Suppressor macrophage treated with lipopolysaccharide for 4 hours (primary cell): ENCODE data around the gene ZNF181.
"Not testable (repeated sequence)": the region's sequence is repeated elsewhere in the genome, so short reads cannot be mapped to it uniquely, and the experiment has no call there.

Source experiments
- DNase-seq: peaks from one replicate; pipeline ENCODE4 v3.0.0-alpha.2; 2020

ZNF181 gene

GRCh38 chr19:34733746-34734536, at the start of gene ZNF181:
ZNF181 (plus strand) TSS chr19:34734243; CDS start chr19:34735038, 795 bp downstream.
- peak; percentile 90 for DNase-seq

- not testable (repeated sequence) for DNase-seq
Observed at GRCh38 chr19:34685266-34685665, 48.8 kb upstream of the ZNF181 start.

- DNase-seq = no peak
Observed at GRCh38 chr19:34686455-34686854, 47.6 kb upstream of the ZNF181 start.

GRCh38 chr19:34687348-34687747, 46.7 kb upstream of the ZNF181 start:
- DNase-seq = no peak

GRCh38 chr19:34688592-34688991, 45.5 kb upstream of the ZNF181 start:
- DNase-seq = no peak

- no peak for DNase-seq
Observed at GRCh38 chr19:34690372-34690771, 43.7 kb upstream of the ZNF181 start.

- DNase-seq = no peak
Observed at GRCh38 chr19:34692549-34692948, 41.5 kb upstream of the ZNF181 start.

GRCh38 chr19:34707661-34708060, 26.4 kb upstream of the ZNF181 start:
- no peak for DNase-seq

GRCh38 chr19:34711890-34712289, 22.2 kb upstream of the ZNF181 start:
- DNase-seq = no peak

- peak; percentile 84 for DNase-seq
Observed at GRCh38 chr19:34712395-34713261, 21.4 kb upstream of the ZNF181 start.

- no peak for DNase-seq
Observed at GRCh38 chr19:34713262-34713637, 20.8 kb upstream of the ZNF181 start.

- DNase-seq = no peak
Observed at GRCh38 chr19:34715357-34715756, 18.7 kb upstream of the ZNF181 start.

GRCh38 chr19:34722353-34722752, 11.7 kb upstream of the ZNF181 start:
- no peak for DNase-seq

GRCh38 chr19:34725400-34725799, 8.6 kb upstream of the ZNF181 start:
- DNase-seq = no peak

- DNase-seq = no peak
Observed at GRCh38 chr19:34731019-34731829, 2.8 kb upstream of the ZNF181 start.

- no peak for DNase-seq
Observed at GRCh38 chr19:34731964-34732363, 2.1 kb upstream of the ZNF181 start.

- DNase-seq = no peak
Observed at GRCh38 chr19:34732612-34733211, 1.3 kb upstream of the ZNF181 start.

GRCh38 chr19:34733266-34733745, 737 bp upstream of the ZNF181 start:
- DNase-seq = peak; percentile 64

GRCh38 chr19:34734537-34735103, 577 bp downstream of the ZNF181 start:
- DNase-seq = peak; percentile 80

GRCh38 chr19:34744896-34745690, 11.1 kb downstream of the ZNF181 start:
- DNase-seq = no peak

- DNase-seq = no peak
Observed at GRCh38 chr19:34757441-34757840, 23.4 kb downstream of the ZNF181 start.
